ENCODE data around the gene YDJC.
"Not testable (repeated sequence)": the region's sequence is repeated elsewhere in the genome, so short reads cannot be mapped to it uniquely, and the experiment has no call there.

The YDJC gene

DNA sequence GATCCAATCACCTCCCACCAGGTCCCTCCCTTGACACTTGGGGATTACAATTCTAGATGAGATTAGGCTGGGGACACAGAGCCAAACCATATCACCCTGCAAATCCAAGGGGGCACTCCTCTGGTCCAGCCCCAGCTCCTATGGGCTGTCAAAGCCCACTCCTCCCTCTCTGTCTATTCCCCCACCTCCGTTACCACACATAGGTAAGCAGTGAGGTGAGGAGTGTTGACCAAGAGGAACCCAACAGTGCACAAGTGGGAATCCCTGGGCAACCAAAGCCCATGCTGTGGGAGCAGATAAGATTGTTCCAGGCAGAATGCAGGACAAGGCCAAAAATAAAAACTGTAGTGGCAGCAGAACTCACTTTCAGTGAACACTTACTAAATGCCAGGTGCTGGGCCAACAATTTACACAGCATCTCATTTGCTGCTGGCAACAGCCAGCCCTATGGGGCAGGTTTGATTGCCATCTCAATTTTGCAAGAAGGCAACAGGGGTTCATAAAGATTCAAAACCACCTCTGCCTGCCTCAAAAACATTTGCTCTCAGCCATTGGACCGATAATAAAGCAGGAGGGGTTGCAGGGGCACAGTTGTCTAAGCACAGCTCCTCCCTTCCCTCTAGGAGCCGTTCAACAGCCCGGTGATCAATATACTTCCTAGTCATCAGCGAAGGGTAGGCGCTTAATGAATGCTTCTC is 21.1 kb upstream of the YDJC start:
- no peak for DNase-seq

DNA sequence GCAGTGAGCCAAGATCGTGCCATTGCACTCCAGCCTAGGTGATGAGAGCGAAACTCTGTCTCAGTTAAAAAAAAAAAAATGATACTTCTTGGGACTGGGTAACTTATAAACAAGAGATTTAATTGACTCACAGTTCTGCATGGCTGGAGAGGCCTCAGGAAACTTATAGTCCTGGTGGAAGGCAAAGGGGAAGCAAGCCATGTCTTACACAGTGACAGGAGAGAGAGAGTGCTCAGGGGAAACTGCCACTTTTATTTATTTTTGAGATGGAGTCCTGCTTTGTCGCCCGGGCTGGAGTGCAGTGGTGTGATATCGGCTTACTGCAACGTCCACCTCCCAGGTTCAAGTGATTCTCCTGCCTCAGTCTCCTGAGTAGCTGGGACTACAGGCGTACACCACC is 20.5 kb upstream of the YDJC start:
- no peak for DNase-seq

DNA sequence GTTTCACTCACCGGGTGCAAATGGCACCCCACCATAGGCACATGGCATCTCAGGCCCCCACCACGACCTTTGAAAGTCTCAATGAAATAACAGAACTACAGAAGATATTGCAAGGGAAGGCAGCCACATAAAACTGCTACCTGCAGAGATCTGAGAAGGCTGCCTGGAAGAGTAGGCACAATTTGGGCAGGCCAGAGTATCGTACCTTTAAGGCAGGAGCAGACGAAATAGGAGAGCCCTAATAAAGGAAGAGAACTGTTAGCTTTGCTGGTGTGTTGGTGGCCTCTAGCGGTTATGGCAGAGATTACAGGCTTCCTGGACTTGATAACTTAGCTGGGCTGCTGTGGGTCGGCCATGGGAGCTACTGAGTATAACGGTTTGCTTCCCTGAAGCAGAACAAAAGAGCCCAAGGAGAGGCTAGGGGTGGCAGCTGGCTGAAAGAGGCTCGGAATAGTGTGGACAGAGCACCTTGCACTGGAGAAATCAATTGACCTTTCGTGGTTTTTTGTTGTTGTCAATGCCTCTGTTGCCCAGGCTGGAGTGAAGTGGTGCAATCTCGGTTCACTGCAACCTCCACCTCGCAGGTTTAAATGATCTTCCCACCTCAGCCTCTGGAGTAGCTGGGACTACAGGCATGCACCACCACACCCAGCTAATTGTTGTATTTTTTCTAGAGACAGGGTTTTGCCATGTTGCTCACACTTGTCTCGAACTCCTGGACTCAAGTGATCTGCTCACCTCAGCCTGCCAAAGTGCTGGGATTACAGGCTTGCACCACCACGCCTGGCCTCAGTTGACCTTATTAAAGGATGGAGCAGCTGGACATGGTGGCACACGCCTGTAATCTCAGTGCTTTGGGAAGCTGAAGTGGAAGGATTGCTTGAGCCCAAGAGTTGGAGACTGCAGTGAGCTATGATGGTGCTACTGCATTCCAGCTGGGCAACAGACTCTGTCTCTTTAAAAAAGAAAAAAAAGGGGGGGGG is 17.1 kb upstream of the YDJC start:
- DNase-seq: peak; percentile 56 to 82 (median 71)

DNA sequence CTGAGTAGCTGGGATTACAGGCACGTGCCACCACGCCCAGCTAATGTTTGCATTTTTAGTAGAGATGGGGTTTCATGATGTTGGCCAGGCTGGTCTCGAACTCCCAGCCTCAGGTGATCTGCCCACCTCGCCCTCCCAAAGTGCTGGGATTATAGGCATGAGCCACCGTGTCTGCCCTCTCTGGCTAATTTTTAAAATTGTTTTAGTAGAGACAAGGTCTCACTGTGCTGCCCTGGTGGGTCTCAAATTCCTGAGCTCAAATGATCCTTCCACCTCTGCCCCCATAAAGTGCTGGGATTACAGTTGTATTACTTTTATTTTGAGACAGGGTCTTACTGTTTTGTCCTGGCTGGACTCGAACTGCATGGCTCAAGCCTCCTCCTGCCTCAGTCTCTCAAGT is 15.7 kb upstream of the YDJC start:
- not testable (repeated sequence) for DNase-seq

DNA sequence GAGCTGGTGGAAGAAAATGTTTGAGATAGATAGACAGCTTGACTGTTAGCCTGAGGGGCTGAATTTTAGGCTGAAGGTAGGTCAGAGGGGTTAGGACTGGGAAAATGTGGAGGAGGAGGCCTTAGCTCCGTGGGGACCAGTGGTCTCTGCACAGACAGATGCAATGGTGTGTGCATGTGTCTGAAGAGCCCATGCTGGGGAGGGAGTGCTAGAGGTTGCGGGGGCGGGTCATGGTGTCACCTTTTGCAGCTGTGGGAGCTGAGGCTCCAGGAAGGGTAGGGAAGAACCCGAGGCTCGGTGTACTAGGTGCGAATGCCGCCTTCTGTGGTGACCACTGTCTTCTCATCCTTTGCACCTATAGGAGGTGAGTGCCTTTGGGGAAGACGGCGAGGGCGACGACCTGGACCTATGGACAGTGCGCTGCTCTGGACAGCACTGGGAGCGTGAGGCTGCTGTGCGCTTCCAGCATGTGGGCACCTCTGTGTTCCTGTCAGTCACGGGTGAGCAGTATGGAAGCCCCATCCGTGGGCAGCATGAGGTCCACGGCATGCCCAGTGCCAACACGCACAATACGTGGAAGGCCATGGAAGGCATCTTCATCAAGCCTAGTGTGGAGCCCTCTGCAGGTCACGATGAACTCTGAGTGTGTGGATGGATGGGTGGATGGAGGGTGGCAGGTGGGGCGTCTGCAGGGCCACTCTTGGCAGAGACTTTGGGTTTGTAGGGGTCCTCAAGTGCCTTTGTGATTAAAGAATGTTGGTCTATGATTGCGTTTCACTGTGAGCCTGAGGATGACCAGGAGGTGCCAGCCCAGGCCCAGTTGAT is 13.9 kb upstream of the YDJC start:
- no peak for DNase-seq

DNA sequence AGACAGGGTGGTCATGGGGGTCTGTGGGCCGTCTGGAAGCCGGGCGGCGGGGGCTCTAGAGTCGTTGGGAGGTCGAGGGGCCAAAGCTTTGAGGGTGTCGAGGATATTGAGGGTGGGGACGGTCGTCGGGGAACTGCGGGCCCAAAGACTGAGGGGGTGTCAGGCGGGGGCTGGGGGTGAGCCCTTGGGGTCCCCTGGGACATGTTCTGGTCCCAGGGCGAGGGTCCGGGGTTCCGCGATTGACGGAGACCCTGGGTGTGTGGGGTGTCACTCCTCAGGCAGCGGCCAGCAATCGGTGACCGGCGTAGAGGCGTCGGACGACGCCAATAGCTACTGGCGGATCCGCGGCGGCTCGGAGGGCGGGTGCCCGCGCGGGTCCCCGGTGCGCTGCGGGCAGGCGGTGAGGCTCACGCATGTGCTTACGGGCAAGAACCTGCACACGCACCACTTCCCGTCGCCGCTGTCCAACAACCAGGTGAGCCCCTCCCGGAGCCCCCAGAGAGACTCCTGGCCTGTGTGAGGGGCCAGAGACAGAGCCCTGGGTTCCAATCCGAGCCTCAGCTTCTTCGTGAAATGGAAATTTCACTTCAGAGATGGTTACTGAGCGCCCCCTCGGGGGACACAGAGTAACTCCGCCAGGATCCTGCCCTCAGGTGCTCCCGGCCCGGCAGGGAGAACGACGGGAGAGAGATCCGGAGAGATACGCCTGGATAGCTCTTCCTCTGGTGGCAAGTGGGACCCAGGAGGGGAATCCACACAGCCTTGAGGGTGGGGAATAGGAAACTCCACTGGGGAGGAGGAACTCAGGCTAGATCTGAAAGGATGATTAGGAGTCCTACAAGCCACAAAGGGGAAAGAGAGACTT is 13.0 kb upstream of the YDJC start:
- DNase-seq: peak in 5 of 6 experiments; percentile 22 to 55 (median 48)

DNA sequence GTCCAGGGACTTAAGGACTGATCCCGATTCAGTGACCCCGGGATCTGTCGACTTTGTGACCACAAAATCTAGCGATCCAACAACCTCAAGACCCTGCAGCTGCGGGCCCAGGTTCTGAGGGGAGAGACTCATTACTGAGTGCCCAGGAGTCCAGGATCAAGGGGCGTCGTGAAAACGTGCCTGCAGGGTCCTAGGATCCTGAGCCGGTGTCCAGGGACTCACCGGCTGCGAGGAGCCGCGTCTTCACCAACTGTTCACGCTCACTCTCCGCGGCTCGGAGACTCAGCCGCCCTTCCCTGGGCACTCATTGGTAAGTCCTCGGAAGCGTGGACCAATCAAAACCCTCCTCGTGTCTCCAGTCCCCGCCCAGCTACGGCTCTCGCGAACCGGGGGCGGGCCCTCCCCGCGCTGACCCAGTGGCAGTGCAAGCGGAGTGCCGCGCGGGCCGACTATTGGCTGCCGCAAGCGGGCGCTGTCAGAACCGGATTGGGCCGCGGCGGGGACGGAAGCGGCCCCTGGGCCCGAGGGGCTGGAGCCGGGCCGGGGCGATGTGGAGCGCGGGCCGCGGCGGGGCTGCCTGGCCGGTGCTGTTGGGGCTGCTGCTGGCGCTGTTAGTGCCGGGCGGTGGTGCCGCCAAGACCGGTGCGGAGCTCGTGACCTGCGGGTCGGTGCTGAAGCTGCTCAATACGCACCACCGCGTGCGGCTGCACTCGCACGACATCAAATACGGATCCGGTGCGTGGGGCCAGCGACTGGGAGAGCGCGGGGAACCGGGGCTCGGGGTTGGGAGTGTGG is 12.2 kb upstream of the YDJC start, which contains the start of gene SDF2L1:
Gene SDF2L1, plus strand, starts transcription at position 514 of the 795 bp plus-strand sequence. Its CDS starts 35 bp downstream, at position 549.
- DNase-seq: peak; percentile 94 to 98 (median 96)

DNA sequence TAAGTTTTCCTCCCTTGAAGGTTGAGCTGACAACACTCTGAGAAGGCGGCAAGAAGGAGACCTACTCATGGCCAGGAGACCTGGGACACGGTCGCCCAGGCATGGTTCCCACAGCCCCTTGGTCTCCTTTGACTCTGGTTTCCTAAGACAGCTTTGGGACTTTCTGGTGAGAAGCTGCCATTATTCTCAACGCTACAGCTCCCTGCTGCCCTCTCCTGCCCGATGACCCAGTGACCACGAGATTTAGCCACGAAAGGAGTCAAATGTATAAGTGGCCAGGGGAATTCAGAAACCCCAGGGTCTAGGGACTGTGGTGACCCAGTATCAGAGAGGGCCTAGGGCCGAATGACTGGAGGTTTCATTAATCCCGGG is 11.6 kb upstream of the YDJC start:
- peak in 2 of 6 experiments; percentile 21 to 32 for DNase-seq

DNA sequence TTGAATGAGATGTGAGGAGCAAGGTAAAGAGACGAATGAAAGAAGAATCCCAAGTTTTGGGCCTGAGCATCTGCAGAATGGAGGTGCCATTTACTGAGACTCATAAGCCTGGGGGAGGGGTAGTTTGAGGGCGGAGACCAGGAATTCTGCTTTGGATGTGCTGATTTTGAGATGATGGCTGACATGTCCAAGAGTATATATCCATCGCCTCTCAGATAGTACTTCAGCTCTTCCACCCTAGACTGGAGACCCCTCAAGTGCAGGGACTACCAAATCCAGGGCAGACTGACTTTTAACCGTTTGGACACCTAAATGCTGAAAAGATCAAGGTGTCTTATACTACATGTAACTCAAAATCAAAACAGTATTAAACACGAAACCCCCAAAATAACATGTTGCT is 11.0 kb upstream of the YDJC start:
- DNase-seq: no peak

DNA sequence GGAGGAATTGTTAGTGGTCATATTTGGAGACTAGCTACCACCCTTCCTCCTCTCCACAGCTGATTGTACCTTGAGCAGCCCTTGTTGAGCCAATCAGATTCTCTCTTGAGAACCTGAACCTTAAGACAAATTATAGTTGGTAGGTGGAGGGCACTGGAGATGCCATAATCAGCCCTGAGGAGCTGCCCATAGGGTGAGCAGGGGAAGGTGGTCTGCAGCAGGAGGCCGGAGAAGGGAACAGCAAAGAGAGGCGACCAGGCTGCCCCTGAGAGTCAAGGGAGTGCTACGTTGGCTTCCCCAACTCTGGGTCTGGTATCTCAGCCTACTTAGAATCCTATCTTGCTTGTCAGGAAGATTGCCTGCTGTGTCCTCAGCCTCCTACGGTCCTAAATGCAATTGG is 9.5 kb upstream of the YDJC start:
- no peak for DNase-seq

DNA sequence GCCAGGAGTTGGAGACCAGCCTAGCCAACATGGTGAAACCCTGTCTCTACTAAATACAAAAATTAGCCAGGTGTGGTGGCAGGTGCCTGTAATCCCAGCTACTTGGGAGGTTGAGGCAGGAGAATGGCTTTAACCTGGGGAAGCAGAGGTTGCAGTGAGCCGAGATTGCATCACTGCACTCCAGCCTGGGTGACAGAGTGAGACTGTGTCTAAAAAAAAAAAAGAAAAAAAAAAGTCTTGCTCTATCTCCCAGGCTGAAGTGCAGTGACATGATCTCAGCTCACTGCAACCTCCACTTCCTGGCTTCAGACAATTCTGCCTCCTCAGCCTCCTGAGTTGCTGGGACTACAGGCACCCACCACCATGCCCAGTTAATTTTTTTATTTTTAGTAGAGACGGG is 7.6 kb upstream of the YDJC start:
- not testable (repeated sequence) for DNase-seq

DNA sequence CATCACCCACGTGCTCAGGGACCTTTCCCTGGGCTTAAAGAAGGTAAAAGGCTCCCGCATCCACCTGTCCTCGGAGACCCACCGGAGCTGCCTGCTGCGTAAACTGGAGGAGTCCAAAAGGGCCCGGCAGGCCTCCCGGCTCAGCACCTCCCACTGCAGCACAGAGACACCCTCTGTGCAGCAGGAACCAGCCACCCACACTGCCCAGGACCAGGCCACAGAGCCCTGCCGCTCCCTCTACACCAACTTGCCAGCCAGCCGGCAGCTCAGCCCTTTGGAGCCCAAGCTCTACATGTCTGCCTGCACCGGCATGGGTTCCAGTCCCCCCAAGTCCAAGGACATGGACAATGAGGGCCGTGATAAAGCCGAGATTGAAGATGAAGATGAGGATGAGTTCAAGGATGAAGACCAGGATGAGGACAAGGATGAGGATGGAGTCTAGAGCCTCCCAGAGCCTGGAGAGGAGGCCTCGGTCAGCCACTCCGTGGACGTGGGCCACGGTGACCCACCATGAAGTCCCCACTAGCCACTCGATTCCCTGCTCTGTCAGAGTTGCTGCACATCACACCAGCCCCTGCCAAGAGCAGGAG is 6.9 kb upstream of the YDJC start:
- no peak for DNase-seq

DNA sequence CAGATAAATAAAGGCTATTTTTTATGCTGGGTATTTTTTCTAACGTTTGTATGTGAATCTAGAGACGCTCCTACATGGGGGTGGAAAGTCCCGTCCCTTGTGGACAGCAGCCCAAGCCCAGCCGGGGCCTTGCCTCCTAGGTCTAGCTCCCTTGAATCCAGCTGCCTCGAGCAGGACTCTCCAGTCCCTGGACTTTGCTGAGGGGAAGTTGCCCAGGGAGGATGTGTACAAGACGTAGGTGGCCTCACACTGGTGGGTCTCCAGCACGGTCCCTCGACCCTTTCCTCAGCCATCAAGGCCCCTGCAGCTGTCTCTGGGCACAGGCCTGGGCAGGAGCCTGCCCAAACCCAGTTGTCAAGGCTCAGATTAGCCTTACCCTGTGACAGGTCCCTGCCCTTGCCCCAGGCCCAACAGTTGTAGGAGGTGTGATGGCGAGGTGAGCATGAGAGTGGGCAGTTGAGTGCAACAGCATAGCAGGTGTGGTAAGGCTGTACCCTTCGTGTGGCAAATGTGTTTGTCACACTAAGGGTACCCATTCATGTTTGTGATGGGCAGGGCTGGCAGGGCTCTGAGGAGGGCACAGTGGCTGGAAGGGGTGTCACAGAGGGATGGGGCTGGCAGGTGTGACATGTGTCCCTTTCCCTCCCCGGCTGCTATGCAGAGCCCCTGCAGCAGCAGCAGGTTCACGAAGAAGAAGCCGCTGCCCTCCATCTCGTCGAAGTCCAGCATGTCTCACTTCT is 6.1 kb upstream of the YDJC start:
- DNase-seq: no peak

DNA sequence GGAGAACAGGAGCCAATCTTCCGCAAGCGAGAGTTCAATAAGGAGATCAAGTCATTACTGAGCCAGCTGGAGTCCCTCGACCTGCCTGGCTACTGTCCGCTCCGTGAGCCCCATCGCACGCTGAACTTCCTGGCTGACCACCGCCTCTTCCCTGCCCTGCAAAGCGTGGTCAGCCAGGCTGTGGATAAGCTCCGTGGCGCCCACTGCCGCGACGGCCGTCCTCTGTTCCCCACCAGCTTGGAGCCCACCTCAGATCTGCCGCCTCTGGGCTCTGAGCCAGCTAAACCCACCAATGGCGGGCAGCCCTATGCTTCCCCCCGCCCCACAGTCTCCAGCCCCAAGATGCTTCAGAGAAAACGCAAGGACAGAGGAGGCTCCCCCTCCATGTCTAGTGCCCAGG is 5.0 kb upstream of the YDJC start:
- no peak for DNase-seq

DNA sequence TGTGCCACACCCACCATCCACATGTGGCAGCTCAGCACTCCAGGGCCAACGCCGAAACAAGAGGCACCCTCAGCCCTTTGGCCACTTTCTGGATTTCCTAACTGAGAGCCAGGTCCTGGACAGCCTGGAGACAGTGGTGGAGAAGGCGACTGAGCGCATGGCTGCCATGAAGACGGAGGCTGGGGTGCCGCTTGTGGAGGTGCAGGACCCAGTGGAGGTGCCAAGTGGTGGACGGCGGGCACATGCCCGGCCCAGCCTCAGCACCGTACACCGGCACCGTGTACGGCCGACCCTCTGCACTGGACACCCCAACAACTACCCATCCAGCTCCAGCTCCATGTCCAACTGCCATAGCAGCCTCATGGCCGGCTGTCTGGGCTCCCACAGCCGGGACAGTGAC is 4.3 kb upstream of the YDJC start:
- DNase-seq: no peak

DNA sequence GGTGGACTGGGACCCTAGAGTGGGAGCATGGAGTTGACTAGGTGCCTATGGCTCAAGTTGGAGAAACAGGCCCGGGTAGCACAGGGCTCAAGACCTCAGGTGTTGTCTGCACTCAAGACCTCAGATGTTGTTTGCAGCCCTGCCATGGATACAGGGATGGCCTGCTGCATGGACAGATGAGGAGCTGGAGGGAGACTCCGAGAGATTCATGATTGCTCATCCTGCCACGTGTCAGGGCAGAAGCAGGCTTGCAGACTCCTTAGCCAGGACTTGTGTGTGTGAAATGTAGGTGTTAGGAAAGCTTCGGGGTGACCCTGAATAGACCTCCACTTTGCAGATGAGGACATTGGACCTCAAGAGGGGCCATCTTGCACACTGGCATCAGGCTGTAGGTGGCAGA is 3.7 kb upstream of the YDJC start:
- no peak for DNase-seq

DNA sequence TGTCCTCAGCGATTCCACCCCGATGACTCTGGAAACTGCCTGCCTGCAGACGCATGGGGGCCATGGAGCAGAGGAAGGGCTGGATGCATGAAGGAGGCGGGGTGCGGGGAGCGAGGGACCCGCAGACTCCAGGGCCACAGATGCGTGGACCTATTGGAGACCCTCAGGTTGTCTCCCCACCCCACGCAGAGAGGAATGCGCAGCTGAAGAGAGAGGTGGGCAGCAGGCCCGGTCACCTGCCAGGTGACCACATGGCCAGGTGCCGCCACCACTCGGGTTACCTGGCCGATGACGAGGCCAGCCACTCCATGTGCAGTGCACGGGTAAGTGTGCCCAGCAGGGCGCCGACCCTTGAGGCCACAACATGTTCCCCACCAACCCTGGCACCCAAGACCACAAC is 3.1 kb upstream of the YDJC start:
- no peak for DNase-seq

DNA sequence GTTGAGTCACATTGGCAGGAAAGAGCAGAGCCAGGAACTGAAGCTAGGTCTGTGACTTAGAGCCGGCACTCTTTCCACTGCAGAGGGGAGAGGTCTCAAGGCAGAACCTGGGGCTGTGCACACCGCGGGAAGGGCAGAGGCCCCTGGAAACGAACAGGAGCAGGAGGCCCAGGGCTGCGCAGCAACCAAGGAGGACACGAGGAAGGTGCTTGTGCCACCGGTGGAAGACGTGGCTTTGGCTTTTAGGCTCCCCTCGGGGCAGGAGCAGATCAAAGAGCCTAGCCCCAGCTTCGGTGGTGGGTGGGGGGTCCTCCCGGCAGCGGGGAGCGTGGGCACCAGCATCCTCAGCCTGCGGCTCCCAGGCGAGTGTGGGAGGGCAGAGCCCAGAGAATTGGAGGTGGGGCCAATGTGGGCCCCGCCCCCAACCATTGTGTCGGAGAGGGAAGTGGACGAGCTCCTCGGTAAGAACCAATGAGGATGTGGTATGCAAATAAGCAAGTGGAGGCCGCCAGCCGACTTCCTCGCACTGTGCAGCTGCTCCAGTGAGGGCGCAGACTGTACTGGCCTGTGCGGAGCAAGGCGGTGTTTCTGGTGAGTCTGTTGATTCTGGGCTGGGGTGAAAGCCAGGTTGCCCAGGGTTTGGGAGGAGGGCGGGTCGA is 2.5 kb upstream of the YDJC start, which contains the start of gene CCDC116:
Gene CCDC116, plus strand, starts transcription at position 524 of the 659 bp plus-strand sequence. CDS start 422 bp downstream, outside the sequence.
- peak; percentile 10 to 43 (median 24) for DNase-seq

DNA sequence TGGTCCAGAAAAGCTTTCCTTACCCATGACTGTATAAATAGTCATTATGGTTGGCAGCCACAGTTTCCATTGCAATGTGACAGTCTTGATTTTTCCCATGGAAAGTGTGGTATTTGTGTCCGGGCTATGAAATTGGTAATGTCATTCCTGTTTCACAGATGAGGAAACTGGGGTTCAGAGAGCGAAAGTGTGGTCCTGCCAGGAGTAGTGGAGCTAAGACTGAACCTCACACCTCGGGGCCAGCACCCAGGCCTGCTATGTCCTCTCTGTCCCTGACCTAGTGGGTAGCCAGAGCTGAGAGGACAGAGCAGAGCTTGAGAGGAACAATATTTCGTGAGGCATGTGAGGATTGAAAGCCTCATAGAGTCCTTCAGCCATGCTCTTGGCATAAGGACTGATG is 1.2 kb upstream of the YDJC start:
- no peak for DNase-seq
